Measurements from ENCODE around the gene FBXO42.

The FBXO42 gene

GRCh38 chr1:16351994-16352841 is at the start of gene FBXO42:
FBXO42 (minus strand) TSS chr1:16352480; CDS start chr1:16315418, 37,062 bp downstream.
- DNase-seq = peak; percentile 92

- no peak for DNase-seq
These were observed 46.2 kb upstream of the FBXO42 start for GRCh38 chr1:16398371-16398953.

GRCh38 chr1:16397120-16397519 is 44.8 kb upstream of the FBXO42 start:
- DNase-seq = no peak

- DNase-seq = peak; percentile 4
These were observed 44.3 kb upstream of the FBXO42 start for GRCh38 chr1:16396591-16396990.

GRCh38 chr1:16394977-16395376 is 42.7 kb upstream of the FBXO42 start:
- DNase-seq = no peak

GRCh38 chr1:16393570-16394521 is 41.6 kb upstream of the FBXO42 start:
- no peak for DNase-seq

GRCh38 chr1:16392740-16393569 is 40.7 kb upstream of the FBXO42 start:
- no peak for DNase-seq

GRCh38 chr1:16391411-16391810 is 39.1 kb upstream of the FBXO42 start:
- DNase-seq = no peak

GRCh38 chr1:16387201-16388188 is 35.2 kb upstream of the FBXO42 start:
- DNase-seq = no peak

GRCh38 chr1:16386454-16387113 is 34.3 kb upstream of the FBXO42 start:
- DNase-seq = no peak

GRCh38 chr1:16385659-16386453 is 33.6 kb upstream of the FBXO42 start:
- no peak for DNase-seq

- DNase-seq = no peak
These were observed 31.6 kb upstream of the FBXO42 start for GRCh38 chr1:16383888-16384287.

- no peak for DNase-seq
These were observed 28.6 kb upstream of the FBXO42 start for GRCh38 chr1:16380868-16381267.

- no peak for DNase-seq
These were observed 26.2 kb upstream of the FBXO42 start for GRCh38 chr1:16378443-16378842.

GRCh38 chr1:16376971-16377370 is 24.7 kb upstream of the FBXO42 start:
- no peak for DNase-seq

GRCh38 chr1:16375521-16376340 is 23.5 kb upstream of the FBXO42 start:
- DNase-seq = no peak

- no peak for DNase-seq
These were observed 22.0 kb upstream of the FBXO42 start for GRCh38 chr1:16374266-16374665.

- no peak for DNase-seq
These were observed 20.4 kb upstream of the FBXO42 start for GRCh38 chr1:16372535-16373285.

Data from NCI-H1105 (cell line).